Measurements from ENCODE around the gene PPP2CA.

Gene PPP2CA

DNA sequence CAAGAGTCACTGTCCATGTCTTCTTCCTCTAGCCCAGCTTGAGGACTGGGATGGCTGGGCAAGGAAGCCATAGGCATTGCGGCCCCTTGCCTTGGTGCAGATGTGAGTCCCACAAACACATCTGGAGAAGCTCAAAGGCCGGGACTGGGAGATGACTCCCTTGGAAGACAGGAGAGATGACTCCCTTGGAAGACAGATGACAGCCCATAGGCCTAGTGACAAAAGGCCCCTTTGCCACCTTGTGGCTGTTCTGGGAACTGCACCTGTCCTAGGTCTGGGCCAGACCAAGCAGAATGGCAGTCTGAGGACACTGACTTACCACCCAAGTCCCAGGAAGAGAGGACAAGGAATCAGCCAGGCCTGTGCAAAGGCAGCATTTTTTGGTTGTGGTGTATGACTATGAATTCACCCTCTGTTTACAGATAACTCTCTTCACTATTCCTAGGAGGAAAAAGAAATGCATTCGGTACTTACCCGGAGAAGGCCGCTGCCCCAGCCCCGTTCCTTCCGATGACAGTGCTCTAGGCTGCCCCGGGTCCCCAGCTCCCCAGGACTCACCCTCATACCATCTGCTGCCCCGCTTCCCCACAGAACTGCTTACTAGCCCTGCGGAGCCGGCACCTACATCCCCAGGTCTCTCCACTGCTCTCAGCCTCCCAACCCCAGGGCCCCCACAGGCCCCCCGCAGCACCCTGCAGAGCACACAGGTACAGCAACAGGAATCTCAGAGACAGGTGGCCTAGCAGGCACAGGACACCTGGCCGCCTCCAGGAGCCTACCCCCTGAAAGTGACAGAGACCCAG is 79.9 kb downstream of the PPP2CA start:
- peak; percentile 23 for DNase-seq

DNA sequence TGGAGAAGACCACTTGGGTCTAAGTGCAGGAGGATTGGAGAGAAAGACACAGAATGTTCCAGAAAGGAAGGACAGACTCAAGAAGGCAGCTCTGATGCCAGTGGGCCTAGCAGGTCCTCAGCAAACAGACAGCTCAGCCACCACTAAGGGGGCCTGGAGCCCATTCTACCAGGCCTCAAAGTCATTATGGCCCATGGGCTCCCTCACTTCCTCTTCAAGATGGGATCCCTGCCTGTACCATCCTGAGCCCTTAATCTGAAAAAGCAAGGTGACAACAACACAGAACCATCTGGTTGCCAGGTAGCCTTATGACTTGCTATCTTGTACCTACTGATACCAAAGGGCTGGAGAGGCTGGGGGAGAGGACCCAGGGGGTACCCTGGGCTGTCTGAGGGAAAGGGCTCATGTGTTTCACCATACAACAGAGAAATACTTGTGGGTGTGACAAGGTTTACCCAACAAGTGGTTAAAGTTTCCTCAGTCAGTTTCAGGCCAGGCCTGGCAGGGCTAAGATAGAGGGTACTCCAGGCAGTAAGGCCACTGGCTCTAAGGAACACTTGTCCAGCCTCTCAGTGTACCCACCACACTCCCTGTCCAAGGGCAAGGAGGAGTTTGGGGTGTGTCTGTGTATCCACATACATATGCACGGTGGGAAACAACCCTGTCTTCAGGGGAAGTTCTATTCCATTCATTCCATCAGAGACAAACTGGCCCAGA is 80.7 kb downstream of the PPP2CA start:
- DNase-seq, result no peak
